T-helper 9 cell (primary cell): ENCODE data around the gene ABCG1.

Experiments used
- DNase-seq: peaks from one replicate; pipeline ENCODE4 v3.0.0-alpha.2; 2020

ABCG1 gene

DNA sequence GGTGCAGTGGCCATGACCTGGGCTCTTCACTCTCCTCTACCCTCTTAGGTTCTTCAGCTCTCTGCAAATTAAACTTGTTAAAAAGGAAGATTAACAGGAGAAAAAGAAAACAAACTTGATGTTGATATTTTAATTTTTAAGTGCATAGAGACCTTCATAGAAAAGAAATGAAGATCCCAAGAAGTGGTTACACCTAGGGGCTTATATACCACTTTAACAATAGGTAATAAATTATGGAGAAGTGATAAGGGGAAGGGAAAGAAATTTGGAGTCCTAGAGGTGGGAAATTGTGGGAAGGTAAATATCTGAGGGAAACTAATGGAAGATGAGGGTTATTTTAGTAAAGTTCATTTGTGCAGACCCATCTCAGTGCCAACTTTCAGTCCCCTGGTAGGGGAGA lies 112.7 kb downstream of the ABCG1 start:
- DNase-seq, result no peak

- DNase-seq, result no peak
Measured at GRCh38 chr21:42332557-42333317, 113.8 kb downstream of the ABCG1 start.

GRCh38 chr21:42336054-42336453 lies 117.1 kb downstream of the ABCG1 start:
- DNase-seq, result no peak

DNA sequence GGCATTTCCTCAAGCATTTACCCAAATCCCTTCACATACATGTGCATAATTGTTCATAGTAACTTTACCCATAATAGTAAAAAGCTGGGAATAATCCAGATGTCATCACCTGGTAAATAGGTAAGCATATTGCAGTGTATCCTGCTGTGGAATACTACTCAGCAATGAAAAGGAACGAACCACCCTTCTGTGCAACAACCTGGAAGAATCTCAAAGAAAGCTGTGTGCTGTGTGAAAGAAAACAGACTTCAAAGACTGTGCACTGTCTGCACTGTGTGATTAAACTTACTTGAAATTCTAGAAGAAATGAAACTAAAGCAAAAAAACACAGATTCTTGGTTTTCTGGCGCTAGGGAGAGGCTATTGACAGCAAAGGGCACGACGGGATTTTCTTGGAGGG lies 118.3 kb downstream of the ABCG1 start:
- no peak for DNase-seq

DNA sequence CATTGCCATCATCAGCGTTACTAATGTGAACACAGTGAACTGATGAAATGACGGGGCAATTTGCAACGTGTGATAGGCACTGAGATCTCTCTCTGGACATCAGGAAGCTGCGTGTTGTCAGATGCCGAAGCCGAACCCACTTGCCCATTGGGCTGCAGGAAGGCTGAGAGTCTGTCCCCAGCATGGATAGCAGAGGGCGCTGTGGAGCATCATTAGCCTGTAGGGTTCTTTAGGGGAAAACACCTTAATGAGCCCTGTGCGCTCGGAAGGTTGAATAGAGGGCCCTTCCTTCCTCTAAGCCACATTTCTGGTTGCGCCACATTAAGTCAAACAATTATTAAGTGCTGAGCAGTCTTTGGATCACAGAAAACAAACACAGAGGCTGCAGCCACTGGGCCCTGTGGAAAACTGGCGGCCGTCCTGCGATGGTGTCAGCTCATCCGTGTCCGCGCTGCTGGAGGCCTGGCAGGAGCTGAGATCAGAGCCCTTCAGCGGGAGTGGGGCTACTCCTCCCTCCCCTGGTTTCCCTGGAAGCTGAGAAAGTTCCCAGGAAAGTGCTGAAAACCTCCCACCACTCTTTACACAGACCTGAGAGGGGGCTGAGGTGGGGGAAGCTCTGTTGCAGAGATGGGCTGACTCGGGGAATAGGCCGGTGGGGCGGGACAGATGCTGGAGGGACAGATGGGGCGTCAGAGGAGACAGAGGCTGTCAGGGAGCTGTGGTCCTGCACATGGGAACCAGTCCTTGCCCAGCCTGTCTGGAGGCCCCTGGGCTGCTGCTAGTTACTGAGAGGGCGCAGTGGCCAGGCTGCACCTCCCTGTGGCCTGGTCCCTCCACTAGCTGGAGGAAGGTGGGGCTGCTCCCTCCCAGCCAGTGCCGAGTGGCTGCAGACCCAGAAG lies 119.1 kb downstream of the ABCG1 start:
- DNase-seq, result peak; percentile 72

- no peak for DNase-seq
Measured at GRCh38 chr21:42338729-42339715, 120.1 kb downstream of the ABCG1 start.

- no peak for DNase-seq
Measured at GRCh38 chr21:42340187-42341050, 121.5 kb downstream of the ABCG1 start.

DNA sequence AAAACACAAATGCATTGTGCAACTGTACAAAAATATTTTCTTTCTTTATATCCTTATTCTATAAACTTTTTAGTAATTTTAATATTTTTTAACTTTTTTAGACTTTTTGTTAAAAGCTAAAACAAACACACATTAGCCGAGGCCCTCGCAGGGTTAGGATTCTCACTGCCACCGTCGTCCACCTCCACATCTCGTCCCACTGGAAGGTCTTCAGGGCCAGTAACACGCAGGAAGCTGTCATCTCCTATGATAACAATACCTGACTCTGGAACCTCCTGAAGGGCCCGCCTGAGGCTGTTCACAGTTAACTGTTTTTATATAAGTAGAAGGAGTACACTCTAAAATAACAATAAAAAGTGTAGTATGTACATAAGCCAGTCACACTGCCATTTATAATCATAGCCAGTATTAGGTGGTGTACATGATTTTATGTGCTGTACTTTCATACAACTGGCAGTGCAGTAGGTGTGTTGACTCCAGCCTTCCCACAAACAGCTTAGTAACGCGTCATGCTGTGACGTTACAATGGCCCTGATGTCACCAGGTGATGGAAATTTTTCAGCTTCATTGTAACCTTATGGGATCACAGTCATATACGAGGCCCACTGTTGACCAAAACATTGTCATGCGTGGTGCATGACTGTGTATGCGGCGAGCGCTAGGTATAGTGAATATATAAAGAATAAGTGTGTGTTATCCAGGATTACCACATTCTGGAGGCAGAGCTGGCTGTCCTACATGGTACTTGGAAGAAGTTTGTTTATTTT lies 123.0 kb downstream of the ABCG1 start:
- DNase-seq, result no peak

DNA sequence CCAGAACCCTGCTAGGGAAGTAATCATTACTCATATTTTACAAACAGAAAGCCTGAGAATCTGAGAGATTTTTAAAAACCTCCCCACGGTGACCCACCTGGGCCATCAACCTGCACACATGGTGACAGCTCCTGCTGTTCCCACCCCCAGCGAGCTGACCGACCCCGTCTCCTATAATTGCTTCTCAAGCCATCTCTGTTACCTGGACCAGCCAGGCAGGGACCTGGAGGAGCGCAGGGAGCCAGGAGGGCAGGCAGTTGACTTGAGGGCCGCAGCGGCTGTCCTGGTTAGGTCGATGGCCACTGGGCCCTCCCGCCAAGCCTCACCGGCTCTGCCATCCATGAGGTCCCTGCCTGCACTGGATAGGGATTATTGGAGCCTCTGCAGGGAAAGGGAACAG lies 124.2 kb downstream of the ABCG1 start:
- DNase-seq, result no peak

DNA sequence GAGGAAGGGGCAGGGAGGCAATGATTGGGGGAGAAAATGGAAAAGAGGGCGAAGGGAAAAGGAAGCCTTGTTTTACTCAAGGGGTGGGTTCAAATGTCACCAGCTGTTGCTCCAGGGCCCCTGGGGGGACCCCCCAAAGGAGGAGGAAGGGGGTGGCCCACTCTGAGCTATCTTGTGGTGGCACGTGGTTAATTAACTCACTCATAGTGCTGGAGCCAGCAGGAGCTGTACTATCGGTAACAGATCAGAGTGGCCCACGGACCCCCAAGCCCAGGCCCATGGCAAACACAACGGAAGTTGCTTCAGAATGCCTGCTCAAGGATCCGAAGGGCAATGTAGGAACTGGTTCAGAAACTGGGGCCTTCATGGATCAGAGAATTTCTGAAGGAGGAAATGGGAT lies 124.6 kb downstream of the ABCG1 start:
- DNase-seq, result no peak

DNA sequence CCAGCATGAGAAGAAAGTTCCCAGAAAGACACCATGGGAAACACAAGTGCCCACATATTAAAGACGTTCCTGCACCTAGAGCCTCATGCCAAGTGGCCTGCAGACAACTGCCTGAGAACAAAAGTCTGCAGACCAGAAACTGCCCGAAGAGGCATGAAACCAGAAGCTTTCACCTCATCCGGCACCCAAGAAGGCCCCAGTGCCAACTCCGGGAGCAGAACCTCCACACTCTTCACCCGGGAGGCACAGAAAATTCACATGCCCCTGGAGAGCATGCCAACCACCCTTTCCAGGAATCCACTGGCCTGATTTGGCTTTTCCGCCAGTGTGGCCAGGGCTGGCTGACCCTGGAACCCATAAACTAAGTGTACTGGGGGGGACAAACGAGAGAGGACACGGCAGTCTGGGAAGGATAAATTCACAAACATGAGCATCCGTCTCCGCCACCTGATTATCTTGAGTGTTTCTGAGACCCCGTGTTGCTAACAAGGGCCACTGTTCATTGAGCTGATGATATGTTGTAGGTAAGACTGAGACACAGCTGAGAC lies 125.1 kb downstream of the ABCG1 start:
- no peak for DNase-seq

GRCh38 chr21:42344631-42345030 lies 125.7 kb downstream of the ABCG1 start:
- no peak for DNase-seq

GRCh38 chr21:42346441-42346840 lies 127.5 kb downstream of the ABCG1 start:
- DNase-seq, result no peak
